Caco-2 (cell line): Measurements from ENCODE around the gene ZNF804B. TPM values are rescaled to one million over a fixed set of nuclear protein-coding genes. Genes with fewer than 3 reads are reported as not detected.

ENCODE experiments used
- BruUV-seq: library from RNA; stranded (reverse); fragments of 400-500 nt; replicated peaks from 2 replicates; lab custom pipeline; 2021; lab: Mats Ljungman, UMichigan
- CTCF ChIA-PET: fragments of 300-600 bp; sonication (Branson Sonifier 250); formaldehyde crosslinking; loops from one replicate; lab custom pipeline; 2022; ENCODE audit warnings: antibody characterized with exemption; lab: Charles Lee
- POLR2A ChIA-PET: fragments of 300-600 bp; sonication (Branson Sonifier 250); formaldehyde crosslinking; loops from one replicate; lab custom pipeline; 2022; ENCODE audit warnings: antibody characterized with exemption; lab: Charles Lee
- DNase-seq, 2 experiments: peaks; one replicate each; pipeline versions ENCODE4 v3.0.0 to v3.0.0-alpha.2; 2020 to 2022
- H3K27me3 ChIP-seq: replicated peaks from 2 replicates; pipeline ENCODE4 v1.6.0; 2011; ENCODE audit warnings: low read length; ENCODE audit not compliant: control insufficient read depth, insufficient read depth
- H3K36me3 ChIP-seq: 2 replicates; pipeline ENCODE4 v1.5.1; 2011; ENCODE audit warnings: low read length; ENCODE audit not compliant: control insufficient read depth, insufficient read depth
- H3K4me1 ChIP-seq: fragments of 250-450 bp; sonication (Bioruptor Pico); 2 replicates; pipeline ENCODE4 v1.5.1; 2020; ENCODE audit warnings: mild to moderate bottlenecking
- H3K4me3 ChIP-seq: 2 replicates; pipeline ENCODE4 v1.5.1; 2011; ENCODE audit warnings: low read depth, mild to moderate bottlenecking, control low read depth, low read length
- H3K9me3 ChIP-seq: fragments of 250-450 bp; sonication (Bioruptor Pico); 2 replicates; pipeline ENCODE4 v1.5.1; 2020; ENCODE audit warnings: mild to moderate bottlenecking, moderate library complexity
- H3K27ac Mint-ChIP-seq: one replicate; pipeline ENCODE4 v1.8.0; 2022; ENCODE audit warnings: mixed read lengths; ENCODE audit not compliant: unreplicated experiment
- H3K27me3 Mint-ChIP-seq: one replicate; pipeline ENCODE4 v1.8.0; 2022; ENCODE audit warnings: mixed read lengths; ENCODE audit not compliant: insufficient read depth, unreplicated experiment
- H3K36me3 Mint-ChIP-seq: one replicate; pipeline ENCODE4 v1.8.0; 2022; ENCODE audit warnings: mild to moderate bottlenecking, mixed read lengths; ENCODE audit not compliant: insufficient read depth, unreplicated experiment
- H3K4me1 Mint-ChIP-seq: one replicate; pipeline ENCODE4 v1.8.0; 2022; ENCODE audit warnings: low read depth, mixed read lengths; ENCODE audit not compliant: unreplicated experiment
- H3K4me3 Mint-ChIP-seq: one replicate; pipeline ENCODE4 v1.8.0; 2022; ENCODE audit warnings: mild to moderate bottlenecking, moderate library complexity, mixed read lengths; ENCODE audit not compliant: unreplicated experiment
- H3K9me3 Mint-ChIP-seq: one replicate; pipeline ENCODE4 v1.8.0; 2022; ENCODE audit warnings: mixed read lengths; ENCODE audit not compliant: unreplicated experiment
- intact Hi-C: fragments of 100-400 bp; cut with micrococcal nuclease; formaldehyde crosslinking; loops from one replicate; pipeline ENCODE4 v1.10.0; 2022; ENCODE audit not compliant: unreplicated experiment
- total RNA-seq: library from RNA; stranded (reverse); gene quantifications from 2 replicates; pipeline ENCODE4 v1.2.3, GENCODE V29; 2022
- TF ChIP-seq, protein P1 (sequence below), 2 experiments: fragments of 200-600 bp in 1 of 2; IDR thresholded peaks; 1 replicate in 1 of 2; 2 replicates in 1 of 2; pipeline versions ENCODE4 v1.5.1 to v1.8.0; 2011 to 2022; ENCODE audit warnings: antibody characterized with exemption in 1 of 2, control low read depth in 1 of 2, inconsistent platforms in 1 of 2, low read depth in 1 of 2, low read length in 1 of 2, mild to moderate bottlenecking in 1 of 2, moderate library complexity in 1 of 2; ENCODE audit not compliant: insufficient read depth in 1 of 2, severe bottlenecking in 1 of 2, unreplicated experiment in 1 of 2

The ZNF804B gene
- total RNA-seq, 1 experiment from 2014 or later: not detected

DNA sequence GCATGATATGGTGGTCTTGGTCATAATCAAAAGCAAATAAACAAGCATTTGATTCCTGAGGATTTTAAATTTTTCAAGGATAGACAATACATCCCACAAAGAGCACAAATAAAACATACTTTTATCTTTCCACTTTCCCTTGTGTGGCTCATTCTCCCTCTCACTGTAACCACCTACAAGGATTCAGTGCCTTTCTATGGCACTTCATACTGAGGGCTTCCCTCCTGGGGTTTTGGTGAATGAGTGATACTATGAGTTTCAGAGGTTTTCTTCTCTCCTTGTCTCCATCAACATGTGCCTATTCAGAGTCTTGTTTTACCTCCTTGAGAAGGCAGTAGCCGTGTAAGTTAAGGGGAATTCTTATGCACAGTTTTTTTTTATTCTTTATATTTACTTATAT lies 332.1 kb downstream of the ZNF804B start:
- DNase-seq: no peak
- Mint-ChIP-seq H3K36me3 (no peaks in the 10 kb centered on the region), H3K4me3 (no peak overlapping the region), H3K27me3 (no peaks in the 10 kb centered on the region), H3K4me1 (no peaks in the 10 kb centered on the region), H3K9me3 (no peaks in the 10 kb centered on the region), H3K27ac (no peak overlapping the region)
- H3K36me3 ChIP-seq: no peaks in the 10 kb centered on the region
- intact Hi-C loops: no loop called here
- H3K9me3 ChIP-seq: no peaks in the 10 kb centered on the region
- ChIA-PET CTCF (no interaction called here), POLR2A (no interaction called here)
- TF ChIP-seq, protein P1, sequence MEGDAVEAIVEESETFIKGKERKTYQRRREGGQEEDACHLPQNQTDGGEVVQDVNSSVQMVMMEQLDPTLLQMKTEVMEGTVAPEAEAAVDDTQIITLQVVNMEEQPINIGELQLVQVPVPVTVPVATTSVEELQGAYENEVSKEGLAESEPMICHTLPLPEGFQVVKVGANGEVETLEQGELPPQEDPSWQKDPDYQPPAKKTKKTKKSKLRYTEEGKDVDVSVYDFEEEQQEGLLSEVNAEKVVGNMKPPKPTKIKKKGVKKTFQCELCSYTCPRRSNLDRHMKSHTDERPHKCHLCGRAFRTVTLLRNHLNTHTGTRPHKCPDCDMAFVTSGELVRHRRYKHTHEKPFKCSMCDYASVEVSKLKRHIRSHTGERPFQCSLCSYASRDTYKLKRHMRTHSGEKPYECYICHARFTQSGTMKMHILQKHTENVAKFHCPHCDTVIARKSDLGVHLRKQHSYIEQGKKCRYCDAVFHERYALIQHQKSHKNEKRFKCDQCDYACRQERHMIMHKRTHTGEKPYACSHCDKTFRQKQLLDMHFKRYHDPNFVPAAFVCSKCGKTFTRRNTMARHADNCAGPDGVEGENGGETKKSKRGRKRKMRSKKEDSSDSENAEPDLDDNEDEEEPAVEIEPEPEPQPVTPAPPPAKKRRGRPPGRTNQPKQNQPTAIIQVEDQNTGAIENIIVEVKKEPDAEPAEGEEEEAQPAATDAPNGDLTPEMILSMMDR (IDR thresholded peaks at IDR 0.05; ENCODE audit: insufficient read depth in 1 of 2, low read depth in 1 of 2, low read length in 1 of 2, severe bottlenecking in 1 of 2, unreplicated experiment in 1 of 2): no peak
- H3K4me1 ChIP-seq: no peaks in the 10 kb centered on the region
- no peaks in the 10 kb centered on the region for H3K27me3 ChIP-seq
- H3K4me3 ChIP-seq: no peak overlapping the region
- BruUV-seq: no TSS peak

DNA sequence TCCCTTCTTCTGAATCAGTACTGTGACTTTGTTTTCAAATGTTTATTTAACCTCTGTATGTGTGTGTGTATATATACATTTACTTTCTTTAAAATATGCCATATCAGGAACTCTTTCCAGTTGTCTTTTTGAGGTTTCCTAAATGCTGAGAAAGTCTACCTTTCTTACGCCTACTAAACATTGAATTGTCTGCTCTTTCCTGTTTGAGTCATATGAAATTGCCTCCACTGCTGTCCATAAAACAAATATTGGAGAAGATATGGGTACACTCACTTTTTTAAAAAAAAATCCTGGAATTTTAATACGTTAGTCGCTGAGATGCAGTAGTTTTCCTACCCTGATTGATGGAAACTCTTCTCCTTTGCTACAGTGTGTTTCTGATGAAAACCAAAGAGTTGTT lies 334.8 kb downstream of the ZNF804B start:
- CTCF ChIA-PET: no interaction called here
- no peaks in the 10 kb centered on the region for H3K4me1 ChIP-seq
- no peak overlapping the region for H3K4me3 Mint-ChIP-seq
- no TSS peak for BruUV-seq
- H3K36me3 Mint-ChIP-seq: no peaks in the 10 kb centered on the region
- no peak overlapping the region for H3K4me3 ChIP-seq
- H3K4me1 Mint-ChIP-seq: no peaks in the 10 kb centered on the region
- TF ChIP-seq, protein P1 (IDR thresholded peaks at IDR 0.05; ENCODE audit: insufficient read depth in 1 of 2, low read depth in 1 of 2, low read length in 1 of 2, severe bottlenecking in 1 of 2, unreplicated experiment in 1 of 2): no peak
- POLR2A ChIA-PET: no interaction called here
- no peaks in the 10 kb centered on the region for H3K27me3 Mint-ChIP-seq
- no peaks in the 10 kb centered on the region for H3K9me3 ChIP-seq
- intact Hi-C loops: no loop called here
- H3K27me3 ChIP-seq: no peaks in the 10 kb centered on the region
- no peaks in the 10 kb centered on the region for H3K9me3 Mint-ChIP-seq
- H3K36me3 ChIP-seq: no peaks in the 10 kb centered on the region
- no peak overlapping the region for H3K27ac Mint-ChIP-seq
- no peak for DNase-seq

DNA sequence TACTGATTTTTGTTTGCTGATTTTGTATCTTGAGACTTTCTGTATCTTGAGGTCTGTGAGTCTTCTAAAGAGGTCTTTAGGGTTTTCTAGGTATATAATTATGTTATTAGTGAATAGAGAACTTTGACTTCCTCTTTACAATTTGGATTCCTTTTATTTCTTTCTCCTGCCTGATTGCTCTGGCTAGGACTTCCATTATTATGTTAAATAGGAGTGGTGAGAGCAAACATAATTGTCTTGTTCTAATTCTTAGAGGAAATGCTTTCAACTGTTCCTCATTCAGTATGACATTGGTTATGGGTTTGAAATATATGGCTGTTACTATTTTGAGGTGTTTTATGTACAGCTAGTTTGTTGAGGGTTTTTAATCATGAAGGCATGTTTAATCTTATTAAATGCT lies 344.1 kb downstream of the ZNF804B start:
- no peaks in the 10 kb centered on the region for H3K27me3 ChIP-seq
- no TSS peak for BruUV-seq
- Mint-ChIP-seq H3K9me3 (no peaks in the 10 kb centered on the region), H3K36me3 (no peaks in the 10 kb centered on the region), H3K4me1 (no peaks in the 10 kb centered on the region), H3K27me3 (no peaks in the 10 kb centered on the region), H3K4me3 (no peak overlapping the region), H3K27ac (no peak overlapping the region)
- TF ChIP-seq, protein P1 (IDR thresholded peaks at IDR 0.05; ENCODE audit: insufficient read depth in 1 of 2, low read depth in 1 of 2, low read length in 1 of 2, severe bottlenecking in 1 of 2, unreplicated experiment in 1 of 2): no peak
- H3K4me1 ChIP-seq: no peaks in the 10 kb centered on the region
- POLR2A ChIA-PET: no interaction called here
- CTCF ChIA-PET: no interaction called here
- intact Hi-C loops: no loop called here
- no peak for DNase-seq
- no peaks in the 10 kb centered on the region for H3K9me3 ChIP-seq
- no peaks in the 10 kb centered on the region for H3K36me3 ChIP-seq
- H3K4me3 ChIP-seq: no peak overlapping the region
